Muscle layer of duodenum (tissue), 2 donors: ENCODE results near the gene ZNF646.
A peak's percentile ranks its signal among the peaks of the same experiment; 100 is the strongest.

Source experiments
- H3K27ac ChIP-seq: one replicate; pipeline ENCODE4 v1.7.0; 2013; ENCODE audit warnings: mild to moderate bottlenecking, low read length
- H3K27me3 ChIP-seq: one replicate; pipeline ENCODE4 v1.7.0; 2013; ENCODE audit warnings: low read depth, mild to moderate bottlenecking, control low read depth, low read length
- H3K36me3 ChIP-seq, 2 donors: one replicate each; pipeline ENCODE4 v1.7.0; 2013; ENCODE audit warnings: low read length in 2 of 2, control low read depth in 1 of 2, mild to moderate bottlenecking in 1 of 2; ENCODE audit not compliant: insufficient read depth in 2 of 2, control insufficient read depth in 1 of 2
- H3K4me1 ChIP-seq, 2 donors: one replicate each; pipeline ENCODE4 v1.7.0; 2013; ENCODE audit warnings: low read length in 2 of 2, mild to moderate bottlenecking in 2 of 2, control low read depth in 1 of 2, moderate library complexity in 1 of 2; ENCODE audit not compliant: insufficient read depth in 2 of 2, control insufficient read depth in 1 of 2
- H3K4me3 ChIP-seq, 2 donors: one replicate each; pipeline ENCODE4 v1.7.0; 2013; ENCODE audit warnings: low read length in 2 of 2, low read depth in 1 of 2, mild to moderate bottlenecking in 1 of 2
- H3K9me3 ChIP-seq, 2 donors: one replicate each; pipeline ENCODE4 v1.7.0; 2013; ENCODE audit warnings: low read length in 2 of 2, control low read depth in 1 of 2, mild to moderate bottlenecking in 1 of 2; ENCODE audit not compliant: control insufficient read depth in 1 of 2
- donor health status: healthy.

ZNF646 gene, protein sequence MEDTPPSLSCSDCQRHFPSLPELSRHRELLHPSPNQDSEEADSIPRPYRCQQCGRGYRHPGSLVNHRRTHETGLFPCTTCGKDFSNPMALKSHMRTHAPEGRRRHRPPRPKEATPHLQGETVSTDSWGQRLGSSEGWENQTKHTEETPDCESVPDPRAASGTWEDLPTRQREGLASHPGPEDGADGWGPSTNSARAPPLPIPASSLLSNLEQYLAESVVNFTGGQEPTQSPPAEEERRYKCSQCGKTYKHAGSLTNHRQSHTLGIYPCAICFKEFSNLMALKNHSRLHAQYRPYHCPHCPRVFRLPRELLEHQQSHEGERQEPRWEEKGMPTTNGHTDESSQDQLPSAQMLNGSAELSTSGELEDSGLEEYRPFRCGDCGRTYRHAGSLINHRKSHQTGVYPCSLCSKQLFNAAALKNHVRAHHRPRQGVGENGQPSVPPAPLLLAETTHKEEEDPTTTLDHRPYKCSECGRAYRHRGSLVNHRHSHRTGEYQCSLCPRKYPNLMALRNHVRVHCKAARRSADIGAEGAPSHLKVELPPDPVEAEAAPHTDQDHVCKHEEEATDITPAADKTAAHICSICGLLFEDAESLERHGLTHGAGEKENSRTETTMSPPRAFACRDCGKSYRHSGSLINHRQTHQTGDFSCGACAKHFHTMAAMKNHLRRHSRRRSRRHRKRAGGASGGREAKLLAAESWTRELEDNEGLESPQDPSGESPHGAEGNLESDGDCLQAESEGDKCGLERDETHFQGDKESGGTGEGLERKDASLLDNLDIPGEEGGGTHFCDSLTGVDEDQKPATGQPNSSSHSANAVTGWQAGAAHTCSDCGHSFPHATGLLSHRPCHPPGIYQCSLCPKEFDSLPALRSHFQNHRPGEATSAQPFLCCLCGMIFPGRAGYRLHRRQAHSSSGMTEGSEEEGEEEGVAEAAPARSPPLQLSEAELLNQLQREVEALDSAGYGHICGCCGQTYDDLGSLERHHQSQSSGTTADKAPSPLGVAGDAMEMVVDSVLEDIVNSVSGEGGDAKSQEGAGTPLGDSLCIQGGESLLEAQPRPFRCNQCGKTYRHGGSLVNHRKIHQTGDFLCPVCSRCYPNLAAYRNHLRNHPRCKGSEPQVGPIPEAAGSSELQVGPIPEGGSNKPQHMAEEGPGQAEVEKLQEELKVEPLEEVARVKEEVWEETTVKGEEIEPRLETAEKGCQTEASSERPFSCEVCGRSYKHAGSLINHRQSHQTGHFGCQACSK (N-terminal part only)

GRCh38 chr16:31073970-31074813 lies at the start of gene ZNF646, which contains the start of gene ZNF668:
Gene ZNF646, plus strand, starts transcription at chr16:31074422. Its CDS starts 1,903 bp downstream, at chr16:31076325.
Gene ZNF668, minus strand, starts transcription at chr16:31074240. Its CDS starts 9,781 bp downstream, at chr16:31064459.
- H3K27ac ChIP-seq = peak within 1 kb of the TSS; percentile 91
- no peaks in the 10 kb centered on the region for H3K9me3 ChIP-seq
- H3K4me3 ChIP-seq = peak within 1 kb of the TSS; percentile 99
- H3K4me1 ChIP-seq = peaks cover 15 to 36% of the 10 kb centered on the region in 2 donors
- H3K27me3 ChIP-seq = no peaks in the 10 kb centered on the region
- H3K36me3 ChIP-seq = peaks cover 19 to 38% of the 10 kb centered on the region in 2 donors

GRCh38 chr16:31025339-31025738 lies 48.9 kb upstream of the ZNF646 start:
- no peaks in the 10 kb centered on the region for H3K9me3 ChIP-seq
- H3K4me1 ChIP-seq = no peaks in the 10 kb centered on the region
- H3K27me3 ChIP-seq = no peaks in the 10 kb centered on the region
- no peak overlapping the region for H3K27ac ChIP-seq
- no peaks in the 10 kb centered on the region for H3K36me3 ChIP-seq
- H3K4me3 ChIP-seq = no peak overlapping the region

DNA sequence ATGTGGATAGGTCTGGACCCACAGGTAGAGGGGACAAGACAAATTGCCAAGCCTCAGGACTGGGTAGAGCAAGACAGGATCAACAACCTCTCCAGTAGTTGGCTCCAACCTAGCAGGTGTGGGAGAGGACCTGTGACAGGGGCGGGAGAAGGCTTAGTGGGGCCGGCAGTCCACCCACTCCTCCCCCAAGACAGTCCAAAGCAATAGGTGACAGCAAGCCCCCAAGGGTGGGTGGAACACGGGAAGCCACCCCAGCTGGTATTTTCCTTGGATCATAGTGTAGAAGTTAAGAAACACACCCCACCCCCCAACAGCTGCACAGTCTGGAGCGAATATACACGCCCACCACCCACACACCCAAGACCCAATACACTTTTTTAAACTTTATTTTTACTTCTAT lies 45.0 kb upstream of the ZNF646 start:
- peaks cover 0 to 2% of the 10 kb centered on the region in 2 donors for H3K4me1 ChIP-seq
- no peak overlapping the region for H3K27ac ChIP-seq
- H3K27me3 ChIP-seq = no peaks in the 10 kb centered on the region
- H3K4me3 ChIP-seq = no peak overlapping the region
- H3K9me3 ChIP-seq = no peaks in the 10 kb centered on the region
- peaks cover 0 to 13% of the 10 kb centered on the region in 2 donors for H3K36me3 ChIP-seq

- H3K27me3 ChIP-seq = no peaks in the 10 kb centered on the region
- peaks cover 0 to 28% of the 10 kb centered on the region in 2 donors for H3K36me3 ChIP-seq
- H3K27ac ChIP-seq = no peak overlapping the region
Measured at GRCh38 chr16:31031276-31031675, 42.9 kb upstream of the ZNF646 start.

GRCh38 chr16:31032736-31033708 lies 41.2 kb upstream of the ZNF646 start, which contains the start of gene STX4:
Gene STX4, plus strand, starts transcription at chr16:31033558. Its CDS starts 248 bp downstream, at chr16:31033806.
- no peaks in the 10 kb centered on the region for H3K27me3 ChIP-seq
- peak within 1 kb of the TSS; percentile 97 to 100 for H3K4me3 ChIP-seq
- peaks cover 0 to 17% of the 10 kb centered on the region in 2 donors for H3K4me1 ChIP-seq
- H3K27ac ChIP-seq = peak within 1 kb of the TSS; percentile 91
- peaks cover 0 to 33% of the 10 kb centered on the region in 2 donors for H3K36me3 ChIP-seq
- H3K9me3 ChIP-seq = no peaks in the 10 kb centered on the region

More at GRCh38 chr16:31031276-31031675, 42.9 kb upstream of the ZNF646 start:
- Histone ChIP-seq H3K9me3 (no peaks in the 10 kb centered on the region), H3K4me3 (no peak overlapping the region), H3K4me1 (peaks cover 0 to 17% of the 10 kb centered on the region in 2 donors)

- peak overlapping the region; percentile 97 to 100 for H3K4me3 ChIP-seq
Measured at GRCh38 chr16:31033709-31034492, 40.3 kb upstream of the ZNF646 start.

GRCh38 chr16:31036691-31037090 lies 37.5 kb upstream of the ZNF646 start:
- Histone ChIP-seq H3K36me3 (peaks cover 18 to 61% of the 10 kb centered on the region in 2 donors), H3K27ac (no peak overlapping the region), H3K27me3 (no peaks in the 10 kb centered on the region), H3K4me3 (no peak overlapping the region), H3K4me1 (peaks cover 0 to 17% of the 10 kb centered on the region in 2 donors), H3K9me3 (no peaks in the 10 kb centered on the region)

More at GRCh38 chr16:31033709-31034492, 40.3 kb upstream of the ZNF646 start:
- H3K27ac ChIP-seq = peak overlapping the region; percentile 91
- peaks cover 0 to 17% of the 10 kb centered on the region in 2 donors for H3K4me1 ChIP-seq
- no peaks in the 10 kb centered on the region for H3K9me3 ChIP-seq
- no peaks in the 10 kb centered on the region for H3K27me3 ChIP-seq
- H3K36me3 ChIP-seq = peaks cover 3 to 42% of the 10 kb centered on the region in 2 donors

DNA sequence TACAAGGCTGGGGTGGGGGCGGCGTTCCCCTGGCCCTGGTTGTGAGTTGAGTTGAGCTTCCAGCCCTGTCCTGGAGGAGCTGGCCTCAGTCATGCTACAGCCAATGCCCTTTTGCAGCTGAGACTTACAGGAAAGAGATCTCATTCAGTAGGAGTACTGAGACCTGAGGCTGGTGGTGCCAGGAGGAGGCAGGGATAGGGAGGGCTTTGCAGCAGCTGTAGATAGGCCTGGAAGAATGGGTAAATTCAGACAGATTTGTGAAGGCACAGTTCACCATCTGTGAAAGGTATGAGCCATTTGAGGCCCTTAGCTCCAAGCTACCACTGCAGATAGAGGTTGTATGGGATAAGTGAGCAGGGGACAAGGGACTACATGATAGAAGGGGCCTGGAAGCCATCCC lies 35.2 kb upstream of the ZNF646 start:
- Histone ChIP-seq H3K4me3 (no peak overlapping the region), H3K36me3 (peaks cover 18 to 53% of the 10 kb centered on the region in 2 donors), H3K27ac (no peak overlapping the region)

DNA sequence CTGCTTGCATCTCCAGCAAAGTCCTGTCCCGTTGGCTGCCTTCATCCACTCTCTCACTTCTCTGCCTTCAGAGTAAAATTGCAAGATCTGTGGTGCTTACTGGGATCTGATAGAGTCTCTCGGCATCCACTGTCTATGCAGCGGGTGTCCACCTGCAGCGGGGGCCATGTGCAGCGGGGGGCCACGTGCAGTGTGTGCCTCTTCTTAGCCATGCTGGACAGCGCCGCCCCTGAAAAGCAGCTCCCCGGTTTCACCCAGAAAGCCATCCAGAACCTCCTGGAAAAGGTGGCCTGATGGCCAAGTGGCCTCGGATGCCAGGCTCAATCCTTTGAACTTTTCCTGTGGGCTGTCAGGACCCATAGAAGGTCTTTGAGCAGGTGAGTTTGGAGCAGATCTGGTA lies 31.4 kb upstream of the ZNF646 start:
- H3K36me3 ChIP-seq = peaks cover 18 to 34% of the 10 kb centered on the region in 2 donors

More for the DNA sequence above, 35.2 kb upstream of the ZNF646 start:
- H3K9me3 ChIP-seq = no peaks in the 10 kb centered on the region
- H3K4me1 ChIP-seq = peaks cover 0 to 17% of the 10 kb centered on the region in 2 donors
- no peaks in the 10 kb centered on the region for H3K27me3 ChIP-seq

More for the DNA sequence above, 31.4 kb upstream of the ZNF646 start:
- Histone ChIP-seq H3K4me3 (peak overlapping the region in 1 of 2 donors; percentile 54), H3K27me3 (no peaks in the 10 kb centered on the region), H3K4me1 (no peaks in the 10 kb centered on the region), H3K27ac (no peak overlapping the region), H3K9me3 (no peaks in the 10 kb centered on the region)
